ENCODE results near the gene AZU1.

DNA sequence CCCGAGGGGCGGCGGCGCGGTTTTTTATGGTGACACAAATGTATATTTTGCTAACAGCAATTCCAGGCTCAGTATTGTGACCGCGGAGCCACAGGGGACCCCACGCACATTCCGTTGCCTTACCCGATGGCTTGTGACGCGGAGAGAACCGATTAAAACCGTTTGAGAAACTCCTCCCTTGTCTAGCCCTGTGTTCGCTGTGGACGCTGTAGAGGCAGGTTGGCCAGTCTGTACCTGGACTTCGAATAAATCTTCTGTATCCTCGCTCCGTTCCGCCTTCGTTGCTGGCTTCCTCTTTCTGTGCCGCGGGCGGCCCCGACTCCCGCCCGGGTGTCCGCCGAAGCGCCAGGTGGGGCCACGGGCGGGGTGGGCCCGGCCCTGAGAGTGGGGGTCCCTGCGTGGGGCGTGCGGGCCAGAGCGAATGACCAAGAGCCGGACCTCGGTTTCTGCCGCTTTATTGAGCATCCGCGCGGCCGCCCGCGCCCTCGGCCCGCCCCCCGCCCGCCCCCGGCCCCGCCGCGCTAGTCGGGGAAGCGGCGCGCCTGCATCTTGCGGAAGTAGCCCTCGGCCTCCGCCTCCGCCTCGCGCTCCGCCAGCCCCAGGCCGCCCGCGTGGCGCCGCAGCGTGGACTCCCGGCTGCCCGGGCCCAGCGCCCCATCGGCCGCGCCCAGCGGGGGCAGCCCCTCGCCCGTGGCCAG, 15.4 kb upstream of the AZU1 start:
- TF ChIP-seq CTCF (conservative IDR thresholded peaks at IDR 0.05; ENCODE audit: low read length) (no peak), EZH2phosphoT487 (IDR thresholded peaks at IDR 0.05; ENCODE audit: borderline replicate concordance) (no peak)

All from Loucy (cell line).